HepG2 (cell line): ENCODE measurements around the gene ATF6. TPM values are rescaled to one million over a fixed set of nuclear protein-coding genes. Genes with fewer than 3 reads are reported as not detected.

Source experiments
- ATAC-seq: fragments of 200-7000 bp; cut with Tn5 transposase; 3 replicates; pipeline ENCODE4 v1.9.1; 2020; ENCODE audit warnings: mild to moderate bottlenecking, moderate library complexity
- BruUV-seq: library from RNA; stranded (reverse); fragments of 400-500 nt; replicated peaks from 2 replicates; lab custom pipeline; 2021; lab: Mats Ljungman, UMichigan
- CTCF ChIA-PET: fragments of 300-600 bp; formaldehyde crosslinking; extraction: SDS; loops from one replicate; lab custom pipeline; 2021; ENCODE audit warnings: low total read pairs, inconsistent platforms, low intra/inter-chr PET ratio; lab: Yijun Ruan, JAX
- POLR2A ChIA-PET: fragments of 350-600 bp; sonication (Branson Sonifier 250); formaldehyde crosslinking; loops from one replicate; lab custom pipeline; 2020; ENCODE audit warnings: antibody characterized with exemption, inconsistent platforms; lab: Yijun Ruan, JAX
- DNase-seq: peaks from one replicate; pipeline ENCODE4 v3.0.0-alpha.2; 2015; ENCODE audit warnings: low spot score
- FAIRE-seq: peaks from 3 replicates; lab custom pipeline; 2011; peaks lifted over from hg19 to GRCh38; lab: Jason Lieb, UNC
- H2AFZ ChIP-seq: one replicate; pipeline ENCODE4 v1.6.1; 2011; ENCODE audit warnings: low read length, inconsistent platforms
- H3K27ac ChIP-seq: fragments of 300-600 bp; 3 replicates; pipeline ENCODE4 v1.8.0; 2011; ENCODE audit warnings: mixed run types, mild to moderate bottlenecking, mixed read lengths, low read length, inconsistent platforms; ENCODE audit not compliant: insufficient read depth; ENCODE audit errors: extremely low read length
- H3K27me3 ChIP-seq, 2 experiments: fragments of 200-600 bp in 1 of 2; 2 replicates in 1 of 2; 3 replicates in 1 of 2; pipeline versions ENCODE4 v1.6.0 to v1.8.0; 2011; ENCODE audit warnings: low read length in 2 of 2, mild to moderate bottlenecking in 2 of 2, moderate library complexity in 2 of 2, inconsistent platforms in 1 of 2; ENCODE audit not compliant: insufficient read depth in 2 of 2, control insufficient read depth in 1 of 2
- H3K36me3 ChIP-seq, 2 experiments: fragments of 200-600 bp in 1 of 2; replicated peaks in 1 of 2; 2 replicates in 1 of 2; 3 replicates in 1 of 2; pipeline versions ENCODE4 v1.5.1 to v1.8.0; 2011; ENCODE audit warnings: low read length in 2 of 2, inconsistent platforms in 1 of 2; ENCODE audit not compliant: insufficient read depth in 2 of 2, control insufficient read depth in 1 of 2
- H3K4me1 ChIP-seq: 2 replicates; pipeline ENCODE4 v1.5.1; 2012; ENCODE audit warnings: low read length, inconsistent platforms; ENCODE audit not compliant: insufficient read depth
- H3K4me2 ChIP-seq: 2 replicates; pipeline ENCODE4 v1.6.0; 2011; ENCODE audit warnings: low read depth, low read length, inconsistent platforms
- H3K4me3 ChIP-seq, 3 experiments: fragments of 200-600 bp in 1 of 3; sonication (generic), shearing (Covaris generic) in 1 of 3; replicated peaks in 1 of 3; 2 replicates each; pipeline ENCODE4 v1.5.1; 2011 to 2016; ENCODE audit warnings: low read length in 3 of 3, inconsistent platforms in 2 of 3, low read depth in 2 of 3, mild to moderate bottlenecking in 2 of 3, control low read depth in 1 of 3, mixed read lengths in 1 of 3; ENCODE audit not compliant: insufficient read depth in 1 of 3
- H3K79me2 ChIP-seq: one replicate; pipeline ENCODE4 v1.6.1; 2011; ENCODE audit warnings: low read length, inconsistent platforms; ENCODE audit not compliant: insufficient read depth
- H3K9ac ChIP-seq: 2 replicates; pipeline ENCODE4 v1.6.0; 2011; ENCODE audit warnings: mild to moderate bottlenecking, low read depth, low read length, inconsistent platforms; ENCODE audit not compliant: insufficient read depth
- H3K9me3 ChIP-seq: 2 replicates; pipeline ENCODE4 v1.5.1; 2012; ENCODE audit warnings: mild to moderate bottlenecking, low read length
- H4K20me1 ChIP-seq: 2 replicates; pipeline ENCODE4 v1.6.0; 2011; ENCODE audit warnings: inconsistent platforms, mild to moderate bottlenecking, low read length, moderate library complexity; ENCODE audit not compliant: insufficient read depth
- AFF4 ChIP-seq: sonication (generic); formaldehyde crosslinking; IDR thresholded peaks from 2 replicates; pipeline ENCODE4 v1.4.0; 2020; ENCODE audit warnings: missing genetic modification reagents
- BRCA1 ChIP-seq: sonication (generic); formaldehyde crosslinking; IDR thresholded peaks from 2 replicates; pipeline ENCODE4 v1.4.0; 2020; ENCODE audit warnings: missing genetic modification reagents
- BRD4 ChIP-seq: sonication (generic); formaldehyde crosslinking; IDR thresholded peaks from 2 replicates; pipeline ENCODE4 v1.4.0; 2020; ENCODE audit warnings: missing genetic modification reagents
- CBFB ChIP-seq: sonication (generic); formaldehyde crosslinking; IDR thresholded peaks from 2 replicates; pipeline ENCODE4 v1.4.0; 2020; ENCODE audit warnings: missing genetic modification reagents
- CERS6 ChIP-seq: sonication (generic); formaldehyde crosslinking; IDR thresholded peaks from 2 replicates; pipeline ENCODE4 v1.5.0; 2020; ENCODE audit warnings: missing genetic modification reagents
- ELF1 ChIP-seq: sonication (generic); formaldehyde crosslinking; IDR thresholded peaks from 2 replicates; pipeline ENCODE4 v1.4.0; 2020; ENCODE audit warnings: missing genetic modification reagents
- FOXP1 ChIP-seq, 2 experiments: fragments of 450-650 bp in 1 of 2; IDR thresholded peaks; 2 replicates each; pipeline ENCODE4 v1.6.1; 2017 to 2018; ENCODE audit warnings: antibody characterized with exemption in 1 of 2
- GATA4 ChIP-seq: sonication (generic); IDR thresholded peaks from 2 replicates; pipeline ENCODE4 v1.6.1; 2016; ENCODE audit warnings: antibody characterized with exemption, low read depth, borderline replicate concordance
- GTF2F1 ChIP-seq: fragments of 150-350 bp; IDR thresholded peaks from 2 replicates; pipeline ENCODE4 v1.6.1; 2014; ENCODE audit warnings: low read length
- HNF1B ChIP-seq: sonication (generic); formaldehyde crosslinking; IDR thresholded peaks from 2 replicates; pipeline ENCODE4 v1.5.1; 2020; ENCODE audit warnings: mild to moderate bottlenecking, moderate library complexity, missing genetic modification reagents
- HOXA5 ChIP-seq: sonication (generic); formaldehyde crosslinking; IDR thresholded peaks from 2 replicates; pipeline ENCODE4 v1.4.0; 2020; ENCODE audit warnings: missing genetic modification reagents
- HOXD1 ChIP-seq: sonication (generic); formaldehyde crosslinking; IDR thresholded peaks from 2 replicates; pipeline ENCODE4 v1.5.0; 2020; ENCODE audit warnings: missing genetic modification reagents
- ISX ChIP-seq: sonication (generic); formaldehyde crosslinking; conservative IDR thresholded peaks from 2 replicates; pipeline ENCODE4 v1.5.0; 2020; ENCODE audit warnings: missing genetic modification reagents
- PHF8 ChIP-seq: sonication (generic); formaldehyde crosslinking; IDR thresholded peaks from 2 replicates; pipeline ENCODE4 v1.5.0; 2020; ENCODE audit warnings: missing genetic modification reagents
- RBFOX2 ChIP-seq: fragments of 200-400 bp; formaldehyde crosslinking; IDR thresholded peaks from 2 replicates; pipeline ENCODE4 v1.6.1; 2017; ENCODE audit warnings: low read depth, mild to moderate bottlenecking, low read length
- SRSF9 ChIP-seq: fragments of 200-400 bp; formaldehyde crosslinking; IDR thresholded peaks from 2 replicates; pipeline ENCODE4 v1.6.1; 2018; ENCODE audit warnings: borderline replicate concordance, mild to moderate bottlenecking, low read depth, low read length; ENCODE audit not compliant: insufficient read depth, poor library complexity, severe bottlenecking
- ZBTB20 ChIP-seq: sonication (generic); formaldehyde crosslinking; IDR thresholded peaks from 2 replicates; pipeline ENCODE4 v1.8.1; 2023; ENCODE audit warnings: missing genetic modification reagents, low read depth, mild to moderate bottlenecking, borderline replicate concordance
- ZMYM3 ChIP-seq: sonication (generic); formaldehyde crosslinking; IDR thresholded peaks from 2 replicates; pipeline ENCODE4 v1.5.1; 2020; ENCODE audit warnings: mild to moderate bottlenecking, missing genetic modification reagents
- ZNF275 ChIP-seq: sonication (generic); formaldehyde crosslinking; IDR thresholded peaks from 2 replicates; pipeline ENCODE4 v1.8.0; 2022; ENCODE audit warnings: missing genetic modification reagents, mild to moderate bottlenecking, inconsistent platforms, borderline replicate concordance
- ZNF644 ChIP-seq: IDR thresholded peaks from 2 replicates; pipeline ENCODE4 v1.6.1; 2016; ENCODE audit warnings: low read depth
- in situ Hi-C: cut with HindIII; loops from 2 replicates; pipeline ENCODE4 v1.10.0; 2017; ENCODE audit warnings: low pct_unique_long_range_greater_than_20kb; ENCODE audit not compliant: extremely low pct_ligation_motif_present
- intact Hi-C: fragments of 100-400 bp; cut with micrococcal nuclease; formaldehyde crosslinking; loops from one replicate; pipeline ENCODE4 v1.10.0; 2022; ENCODE audit not compliant: unreplicated experiment
- polyA plus RNA-seq, 8 experiments: library from polyadenylated mRNA; depleted of rRNA in 3 of 8; stranded (reverse) in 7 of 8; unstranded in 1 of 8; fragments of >200 nt; fragmentation: Illumina TruSeq in 4 of 8; extraction: Trizol in 4 of 8; gene quantifications; 2 replicates each; pipeline versions ENCODE4 v1.2.1 to v1.2.3, GENCODE V29; 2011 to 2016; ENCODE audit warnings: low read depth in 4 of 8, missing spikeins in 1 of 8, mixed read lengths in 1 of 8; ENCODE audit not compliant: insufficient read depth in 1 of 8
- total RNA-seq, 5 experiments: library from RNA; depleted of rRNA; stranded (reverse); fragments of >200 nt; fragmentation: Illumina TruSeq; extraction: Trizol; gene quantifications; 2 replicates each; pipeline ENCODE4 v1.2.3, GENCODE V29; 2016; ENCODE audit warnings: low read depth in 1 of 5

ATF6 gene
- total and polyA plus RNA-seq, 2 of the 13 experiments (the other 11 are each of a cell fraction or from before 2014, with no cell fraction given) = 13.2 to 14.5 TPM

- ATAC-seq (no peak), FAIRE-seq (no peak)
These were observed 72.8 kb downstream of the ATF6 start for GRCh38 chr1:161838885-161839284.

More at GRCh38 chr1:161838885-161839284, 72.8 kb downstream of the ATF6 start:
- TF ChIP-seq GTF2F1 = no peak
- no peak for TF ChIP-seq CBFB (CRISPR knock-in tag)
- TF ChIP-seq BRCA1 (CRISPR knock-in tag) = no peak
- no peak for TF ChIP-seq ELF1 (CRISPR knock-in tag)
- TF ChIP-seq ZBTB20 = no peak
- no peak for TF ChIP-seq ISX (CRISPR knock-in tag)
- TF ChIP-seq CERS6 = no peak
- no peak for TF ChIP-seq BRD4 (CRISPR knock-in tag)
- TF ChIP-seq GATA4 = no peak
- no peak for TF ChIP-seq ZNF644 (CRISPR knock-in tag)
- no peak for TF ChIP-seq ZMYM3
- no peak for TF ChIP-seq FOXP1 (IDR thresholded peaks at IDR 0.05)
- TF ChIP-seq FOXP1 (CRISPR knock-in tag; IDR thresholded peaks at IDR 0.05) = no peak
- no peak for TF ChIP-seq HOXD1
- TF ChIP-seq ZNF275 (CRISPR knock-in tag) = no peak
- TF ChIP-seq RBFOX2 = no peak
- no peak for TF ChIP-seq PHF8 (CRISPR knock-in tag)
- no peak for TF ChIP-seq AFF4 (CRISPR knock-in tag)
- TF ChIP-seq SRSF9 = no peak
- no peak for TF ChIP-seq HOXA5 (CRISPR knock-in tag)
- TF ChIP-seq HNF1B (CRISPR knock-in tag) = no peak
- Histone ChIP-seq H3K36me3 (no peaks in the 10 kb centered on the region; a peak in 1 of 5 replicates), H3K4me1 (no peaks in the 10 kb centered on the region), H3K79me2 (no peaks in the 10 kb centered on the region), H3K9ac (no peak overlapping the region), H4K20me1 (no peaks in the 10 kb centered on the region), H3K4me2 (no peak overlapping the region), H3K27ac (no peak overlapping the region), H2AFZ (no peak overlapping the region), H3K4me3 (no peak overlapping the region), H3K9me3 (no peaks in the 10 kb centered on the region), H3K27me3 (no peaks in the 10 kb centered on the region)
- no TSS peak for BruUV-seq
- DNase-seq = no peak
- CTCF ChIA-PET = no interaction called here
- in situ Hi-C loops (no loop called here), intact Hi-C loops (no loop called here)
- POLR2A ChIA-PET = no interaction called here
